ENCODE measurements around the gene PRR15L.

Gene PRR15L

DNA sequence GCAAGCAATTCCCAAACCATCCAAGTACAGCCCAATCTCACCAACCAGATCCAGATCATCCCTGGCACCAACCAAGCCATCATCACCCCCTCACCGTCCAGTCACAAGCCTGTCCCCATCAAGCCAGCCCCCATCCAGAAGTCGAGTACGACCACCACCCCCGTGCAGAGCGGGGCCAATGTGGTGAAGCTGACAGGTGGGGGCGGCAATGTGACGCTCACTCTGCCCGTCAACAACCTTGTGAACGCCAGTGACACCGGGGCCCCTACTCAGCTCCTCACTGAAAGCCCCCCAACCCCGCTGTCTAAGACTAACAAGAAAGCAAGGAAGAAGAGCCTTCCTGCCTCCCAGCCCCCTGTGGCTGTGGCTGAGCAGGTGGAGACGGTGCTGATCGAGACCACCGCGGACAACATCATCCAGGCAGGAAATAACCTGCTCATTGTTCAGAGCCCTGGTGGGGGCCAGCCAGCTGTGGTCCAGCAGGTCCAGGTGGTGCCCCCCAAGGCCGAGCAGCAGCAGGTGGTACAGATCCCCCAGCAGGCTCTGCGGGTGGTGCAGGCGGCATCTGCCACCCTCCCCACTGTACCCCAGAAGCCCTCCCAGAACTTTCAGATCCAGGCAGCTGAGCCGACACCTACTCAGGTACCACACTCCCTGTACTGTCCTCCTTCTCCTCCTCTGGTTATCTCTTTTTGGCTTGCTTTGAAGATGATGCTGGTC lies 41.0 kb downstream of the PRR15L start:
- ATAC-seq (no peak), DNase-seq (no peak)
- no peaks in the 10 kb centered on the region for H3K9me3 Mint-ChIP-seq
- no peak overlapping the region for H3K4me3 Mint-ChIP-seq
- H3K4me1 Mint-ChIP-seq: peaks cover 10% of the 10 kb centered on the region
- no peak overlapping the region for H3K27ac Mint-ChIP-seq
- no peaks in the 10 kb centered on the region for H3K27me3 Mint-ChIP-seq

DNA sequence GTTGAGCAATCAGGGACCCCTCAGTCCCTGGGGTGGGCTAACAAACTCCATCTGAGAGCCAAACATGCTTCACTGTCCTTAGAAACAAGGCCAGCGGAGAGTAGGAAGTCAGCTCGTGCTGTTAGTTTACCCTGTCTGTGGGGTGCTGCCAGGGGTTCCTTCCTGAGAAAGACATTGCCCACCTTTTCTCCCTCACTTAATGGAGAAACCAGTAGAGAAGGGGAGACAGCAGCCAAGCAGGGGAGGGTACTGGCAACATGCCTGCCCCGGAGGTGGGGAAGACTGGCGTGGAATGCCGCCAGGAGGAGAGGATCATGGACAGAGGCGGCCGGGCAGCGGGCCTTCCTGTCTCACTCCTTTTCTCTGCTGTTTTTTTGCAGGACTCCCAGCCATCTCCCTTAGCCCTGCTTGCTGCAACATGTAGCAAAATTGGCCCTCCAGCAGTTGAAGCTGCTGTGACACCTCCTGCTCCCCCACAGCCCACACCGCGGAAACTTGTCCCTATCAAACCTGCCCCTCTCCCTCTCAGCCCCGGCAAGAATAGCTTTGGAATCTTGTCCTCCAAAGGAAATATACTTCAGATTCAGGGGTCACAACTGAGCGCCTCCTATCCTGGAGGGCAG lies 41.8 kb downstream of the PRR15L start:
- no peak overlapping the region for H3K27ac Mint-ChIP-seq
- no peaks in the 10 kb centered on the region for H3K9me3 Mint-ChIP-seq
- DNase-seq: no peak
- H3K4me1 Mint-ChIP-seq: peaks cover 10% of the 10 kb centered on the region
- ATAC-seq: no peak
- no peak overlapping the region for H3K4me3 Mint-ChIP-seq
- H3K27me3 Mint-ChIP-seq: no peaks in the 10 kb centered on the region

DNA sequence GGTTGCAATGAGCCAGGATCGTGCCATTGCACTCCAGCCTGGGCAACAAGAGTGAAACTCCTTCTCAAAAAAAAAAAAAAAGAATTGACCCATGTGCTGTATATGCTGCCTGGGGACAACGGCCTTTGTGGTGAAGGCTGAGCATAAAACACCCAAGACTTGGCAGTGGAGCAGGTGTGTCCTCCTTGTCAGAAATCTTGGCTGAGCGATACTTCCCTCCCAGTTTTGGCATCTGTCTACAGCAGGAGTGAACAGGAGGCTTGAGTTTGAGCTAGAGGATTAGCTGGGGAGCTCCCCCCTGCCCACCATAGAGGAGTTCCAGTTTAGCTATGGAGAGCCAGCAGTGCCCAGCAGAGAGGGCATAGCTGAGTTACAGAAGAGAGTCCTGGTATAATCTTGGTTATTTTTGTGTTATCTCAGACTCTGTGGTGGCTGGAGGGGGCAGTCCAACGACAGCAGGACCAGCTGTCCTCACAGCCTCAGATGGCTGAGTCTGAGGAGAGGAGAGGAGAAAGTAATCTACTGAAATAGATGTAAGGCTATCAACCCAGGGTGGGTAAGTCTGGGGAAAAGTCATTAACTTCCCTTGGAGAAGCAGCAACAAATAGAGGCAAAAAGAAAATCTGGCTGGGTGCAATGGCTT lies 43.3 kb downstream of the PRR15L start:
- ATAC-seq: no peak
- H3K27ac Mint-ChIP-seq: no peak overlapping the region
- H3K27me3 Mint-ChIP-seq: no peaks in the 10 kb centered on the region
- no peak for DNase-seq
- H3K4me3 Mint-ChIP-seq: no peak overlapping the region
- H3K4me1 Mint-ChIP-seq: peaks cover 10% of the 10 kb centered on the region
- H3K9me3 Mint-ChIP-seq: no peaks in the 10 kb centered on the region

DNA sequence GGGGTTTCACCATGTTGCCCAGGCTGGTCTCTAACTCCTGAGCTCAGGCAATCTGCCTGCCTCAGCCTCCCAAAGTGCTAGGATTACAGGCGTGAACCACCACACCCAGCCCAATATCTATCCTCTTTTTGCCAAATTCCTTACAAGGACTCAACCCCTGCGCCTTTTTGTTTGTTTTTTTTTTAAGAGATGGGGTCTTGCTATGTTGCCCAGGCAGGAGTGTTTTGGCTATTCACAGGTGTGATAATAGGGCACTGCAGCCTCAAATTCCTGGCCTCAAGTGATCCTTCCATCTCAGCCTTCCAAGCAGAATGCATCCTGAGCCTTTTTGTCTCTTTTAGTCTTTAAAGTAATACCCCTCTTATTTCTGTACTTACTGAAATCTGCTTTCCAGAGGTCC lies 44.6 kb downstream of the PRR15L start:
- no peaks in the 10 kb centered on the region for H3K27me3 Mint-ChIP-seq
- no peak overlapping the region for H3K4me3 Mint-ChIP-seq
- H3K9me3 Mint-ChIP-seq: no peaks in the 10 kb centered on the region
- peaks cover 10% of the 10 kb centered on the region for H3K4me1 Mint-ChIP-seq
- no peak for DNase-seq
- H3K27ac Mint-ChIP-seq: no peak overlapping the region
- ATAC-seq: no peak

DNA sequence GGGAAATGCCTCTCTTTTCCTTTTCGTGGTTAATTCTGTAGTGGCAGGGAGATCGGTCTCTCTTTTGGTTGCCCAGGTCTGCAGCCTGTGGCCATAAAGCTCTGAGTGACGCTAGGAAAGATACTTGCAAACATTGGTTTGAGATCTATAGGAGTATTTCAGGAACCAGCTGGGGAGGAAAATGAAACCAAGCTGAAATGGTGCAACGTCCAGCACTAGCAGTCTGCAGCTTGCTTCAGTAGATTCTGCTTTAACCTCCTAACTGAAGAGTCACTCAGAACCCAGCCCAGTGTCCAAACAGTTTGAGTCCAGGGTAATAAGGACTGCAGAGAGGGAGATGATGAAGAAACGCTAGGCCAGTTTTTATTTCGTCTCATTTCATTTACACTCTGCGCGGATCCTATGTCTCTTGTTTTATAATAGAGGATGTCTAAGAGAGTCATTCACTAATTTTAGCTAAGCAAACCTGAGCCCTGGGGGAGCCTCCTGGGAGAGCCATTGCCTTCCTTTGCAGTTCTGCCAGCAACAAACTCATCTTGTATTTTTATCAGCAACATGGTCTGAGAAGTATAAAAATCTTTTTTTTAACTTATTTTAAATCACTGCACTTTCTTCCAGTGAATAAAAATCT lies 49.6 kb downstream of the PRR15L start:
- DNase-seq: no peak
- Mint-ChIP-seq H3K4me3 (no peak overlapping the region), H3K9me3 (no peaks in the 10 kb centered on the region), H3K27ac (no peak overlapping the region), H3K4me1 (peaks cover 18% of the 10 kb centered on the region), H3K27me3 (no peaks in the 10 kb centered on the region)
- no peak for ATAC-seq

DNA sequence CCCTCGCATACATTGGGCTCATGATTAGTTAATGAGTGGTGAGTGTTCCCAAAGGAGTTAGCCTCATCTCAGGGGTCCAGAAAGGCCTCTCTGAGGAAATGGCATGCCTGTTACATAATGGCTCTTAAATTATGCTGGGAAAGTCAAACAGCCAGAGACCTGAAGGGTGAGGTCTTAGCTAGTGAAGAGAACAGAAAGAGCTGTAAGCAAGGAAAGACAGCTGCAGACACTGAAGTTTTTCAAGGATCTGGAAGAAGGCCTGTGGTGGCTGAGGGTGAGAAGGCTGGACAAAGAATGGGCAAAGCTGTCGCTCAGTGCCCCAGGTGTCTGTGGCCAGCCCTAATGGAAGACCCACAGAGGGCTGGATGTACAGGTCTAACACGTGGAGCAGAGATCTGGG lies 51.2 kb downstream of the PRR15L start:
- H3K4me3 Mint-ChIP-seq: no peak overlapping the region
- no peaks in the 10 kb centered on the region for H3K9me3 Mint-ChIP-seq
- DNase-seq: no peak
- H3K4me1 Mint-ChIP-seq: peaks cover 28% of the 10 kb centered on the region
- no peaks in the 10 kb centered on the region for H3K27me3 Mint-ChIP-seq
- ATAC-seq: no peak
- no peak overlapping the region for H3K27ac Mint-ChIP-seq

DNA sequence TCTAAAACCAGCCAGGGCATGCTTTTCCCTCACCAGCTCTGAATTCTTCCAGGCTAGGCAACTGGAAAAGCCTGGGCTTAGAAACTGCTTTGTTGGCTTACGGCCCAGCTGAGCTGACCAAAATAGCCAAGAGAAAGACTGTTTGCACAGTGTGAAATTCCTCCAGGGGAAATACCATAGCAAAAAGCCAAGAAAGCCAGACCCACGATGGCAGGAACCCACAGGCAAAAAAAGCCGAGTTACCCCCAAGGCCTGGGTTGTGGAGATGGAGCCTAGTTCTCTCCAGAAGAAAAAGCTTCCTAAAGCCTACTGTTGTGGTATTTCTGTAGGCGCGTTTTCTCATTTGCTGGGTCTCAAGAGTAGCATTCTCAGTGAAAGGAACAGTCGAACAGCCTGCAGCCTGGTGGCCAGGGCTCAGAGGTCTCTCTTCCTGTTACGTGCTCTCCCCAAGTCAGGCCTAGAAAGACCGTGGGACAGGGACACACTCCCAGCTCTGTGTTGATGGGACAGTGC lies 52.4 kb downstream of the PRR15L start:
- H3K4me3 Mint-ChIP-seq: no peak overlapping the region
- H3K4me1 Mint-ChIP-seq: peaks cover 29% of the 10 kb centered on the region
- no peaks in the 10 kb centered on the region for H3K27me3 Mint-ChIP-seq
- no peak overlapping the region for H3K27ac Mint-ChIP-seq
- ATAC-seq: no peak
- DNase-seq: no peak
- no peaks in the 10 kb centered on the region for H3K9me3 Mint-ChIP-seq

DNA sequence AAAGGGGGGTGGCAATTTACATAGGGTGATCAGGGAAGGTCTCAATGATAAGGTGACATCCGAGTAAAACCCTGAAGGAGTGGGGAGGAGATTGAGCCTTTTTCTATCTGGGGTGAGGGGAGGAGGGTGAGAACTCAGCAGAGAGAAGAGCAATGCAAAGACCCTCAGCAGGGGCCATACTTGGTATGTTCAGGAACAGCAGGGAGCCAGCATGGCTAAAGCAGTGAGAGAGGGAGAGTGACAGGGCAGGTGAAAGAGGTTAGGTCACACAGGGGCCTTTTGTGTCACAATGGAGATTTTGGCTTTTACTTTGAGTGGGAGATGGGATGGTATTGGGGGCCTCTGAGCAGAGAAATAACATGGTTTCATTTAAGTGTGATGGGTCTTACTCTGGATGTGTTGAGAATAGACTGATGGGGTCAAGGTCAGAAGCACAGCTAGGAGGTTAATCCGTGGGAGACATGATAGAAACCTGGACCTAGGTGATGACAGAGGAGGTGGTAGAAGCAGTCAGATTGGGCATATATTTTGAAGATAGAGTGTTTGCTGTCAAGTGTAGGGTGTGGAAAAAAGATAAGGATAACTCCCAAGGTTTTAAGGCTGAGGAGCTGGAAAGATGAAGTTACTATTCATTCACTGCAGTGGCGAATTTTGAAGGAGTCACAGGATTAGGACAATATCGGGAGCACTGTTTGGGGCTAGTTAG lies 55.5 kb downstream of the PRR15L start:
- no peaks in the 10 kb centered on the region for H3K9me3 Mint-ChIP-seq

More for the DNA sequence above, 55.5 kb downstream of the PRR15L start:
- no peak overlapping the region for H3K4me3 Mint-ChIP-seq
- H3K27me3 Mint-ChIP-seq: no peaks in the 10 kb centered on the region
- H3K27ac Mint-ChIP-seq: no peak overlapping the region
- H3K4me1 Mint-ChIP-seq: peaks cover 60% of the 10 kb centered on the region
- ATAC-seq (no peak), DNase-seq (no peak)
